HUES6 (cell line): ENCODE results near the gene ADO.

ENCODE experiments used
- H3K27ac ChIP-seq: 2 replicates; pipeline ENCODE4 v1.7.0; 2013; ENCODE audit warnings: low read depth, mild to moderate bottlenecking, low read length, inconsistent platforms
- H3K27me3 ChIP-seq: 2 replicates; pipeline ENCODE4 v1.6.1; 2013; ENCODE audit warnings: low read length; ENCODE audit not compliant: control insufficient read depth, insufficient read depth
- H3K36me3 ChIP-seq: 2 replicates; pipeline ENCODE4 v1.6.1; 2013; ENCODE audit warnings: low read length; ENCODE audit not compliant: control insufficient read depth, insufficient read depth
- H3K4me1 ChIP-seq: 2 replicates; pipeline ENCODE4 v1.6.1; 2013; ENCODE audit warnings: low read length; ENCODE audit not compliant: control insufficient read depth, insufficient read depth
- H3K4me3 ChIP-seq: 2 replicates; pipeline ENCODE4 v1.5.1; 2013; ENCODE audit warnings: low read depth, low read length
- H3K9ac ChIP-seq: one replicate; pipeline ENCODE4 v1.6.1; 2013; ENCODE audit warnings: mild to moderate bottlenecking, low read length
- H3K9me3 ChIP-seq: 2 replicates; pipeline ENCODE4 v1.6.1; 2013; ENCODE audit warnings: low read depth, low read length; ENCODE audit not compliant: control insufficient read depth, insufficient read depth

Gene ADO

DNA sequence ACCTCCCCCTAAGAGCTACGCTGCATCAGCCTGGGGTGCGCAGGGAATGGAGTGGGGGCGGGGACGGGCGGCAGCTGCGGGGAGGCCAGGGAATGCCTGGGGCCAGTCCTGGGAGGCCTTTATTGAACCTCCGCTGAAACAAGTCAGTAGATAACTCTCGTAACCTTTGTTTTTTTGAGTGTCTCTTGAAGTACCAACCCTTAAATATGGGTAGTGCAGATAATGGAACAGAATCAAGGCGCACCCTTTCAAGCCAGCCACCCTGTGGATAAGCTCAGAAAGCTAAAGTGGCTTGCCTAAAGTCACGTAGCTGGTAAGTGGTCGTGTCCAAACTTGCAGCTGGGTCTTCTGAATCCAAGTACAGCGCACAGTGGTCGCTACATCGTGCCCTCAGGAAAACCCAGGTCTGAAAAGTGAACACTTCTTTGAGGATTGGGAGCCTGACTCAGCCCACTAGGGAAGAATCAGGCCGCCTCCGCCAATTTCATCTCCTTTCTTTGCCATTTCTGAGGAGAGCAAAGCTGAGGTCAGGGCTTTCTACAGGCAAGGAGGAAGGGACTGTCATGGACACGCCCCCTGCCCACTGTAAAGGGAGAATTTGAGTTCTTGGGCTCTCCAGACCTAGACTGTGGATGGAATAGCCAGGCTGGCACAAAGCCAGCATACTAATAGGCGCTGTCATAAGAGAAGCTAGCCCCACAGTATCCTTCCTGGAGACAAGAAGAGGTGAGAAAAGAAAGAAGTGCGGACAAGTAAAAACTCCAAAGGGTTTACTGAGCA, 14.8 kb downstream of the ADO start:
- no peaks in the 10 kb centered on the region for H3K9me3 ChIP-seq
- H3K27me3 ChIP-seq: peaks cover 73% of the 10 kb centered on the region
- no peak overlapping the region for H3K9ac ChIP-seq
- H3K4me3 ChIP-seq: no peak overlapping the region
- peaks cover 16% of the 10 kb centered on the region for H3K4me1 ChIP-seq
- H3K36me3 ChIP-seq: no peaks in the 10 kb centered on the region
- no peak overlapping the region for H3K27ac ChIP-seq

DNA sequence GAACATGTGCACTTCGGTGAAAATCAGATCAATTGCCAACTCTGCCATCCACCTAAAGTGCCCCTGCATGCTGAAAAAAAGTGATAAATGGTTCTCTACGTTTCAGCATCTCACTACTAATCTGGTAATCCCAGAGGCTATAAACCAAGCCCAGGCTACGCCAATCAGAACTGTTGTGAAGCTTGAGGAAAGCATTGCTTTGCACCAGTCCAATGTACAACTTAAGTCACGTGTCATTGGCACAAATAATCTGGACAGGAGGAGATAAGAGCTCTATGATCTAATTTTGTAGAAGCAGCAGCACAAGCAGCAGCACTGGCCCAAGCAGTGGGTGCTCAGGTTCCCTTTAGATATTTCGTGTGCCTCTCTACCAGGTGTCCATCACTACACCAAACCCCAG, 16.1 kb downstream of the ADO start:
- Histone ChIP-seq H3K9me3 (no peaks in the 10 kb centered on the region), H3K27me3 (peaks cover 60% of the 10 kb centered on the region), H3K9ac (no peak overlapping the region), H3K4me1 (peaks cover 15% of the 10 kb centered on the region), H3K36me3 (no peaks in the 10 kb centered on the region), H3K27ac (no peak overlapping the region), H3K4me3 (no peak overlapping the region)

DNA sequence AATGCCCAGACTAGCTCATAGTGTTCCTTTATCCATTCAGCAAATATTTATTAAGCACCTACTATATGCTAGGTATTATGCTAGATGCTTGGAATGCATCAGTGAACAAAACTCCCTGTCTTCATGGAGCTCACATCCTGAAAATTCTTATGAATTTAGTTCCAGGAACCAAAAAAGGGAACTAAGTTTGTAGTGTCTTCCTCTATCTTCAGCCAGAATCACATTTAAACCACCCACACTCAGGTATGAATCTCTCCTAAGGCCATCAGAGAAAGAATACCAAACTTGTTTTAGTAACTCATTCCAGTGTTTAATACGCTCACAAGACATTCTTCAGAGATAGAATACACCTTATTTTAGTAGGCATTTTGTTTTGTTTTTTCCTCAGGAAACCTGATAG, 21.8 kb downstream of the ADO start:
- H3K36me3 ChIP-seq: no peaks in the 10 kb centered on the region
- peaks cover 5% of the 10 kb centered on the region; the same call in 1 of the 2 replicates for H3K4me1 ChIP-seq
- no peaks in the 10 kb centered on the region for H3K9me3 ChIP-seq
- no peak overlapping the region for H3K4me3 ChIP-seq
- no peak overlapping the region for H3K27ac ChIP-seq
- no peak overlapping the region for H3K9ac ChIP-seq
- peaks cover 7% of the 10 kb centered on the region for H3K27me3 ChIP-seq

DNA sequence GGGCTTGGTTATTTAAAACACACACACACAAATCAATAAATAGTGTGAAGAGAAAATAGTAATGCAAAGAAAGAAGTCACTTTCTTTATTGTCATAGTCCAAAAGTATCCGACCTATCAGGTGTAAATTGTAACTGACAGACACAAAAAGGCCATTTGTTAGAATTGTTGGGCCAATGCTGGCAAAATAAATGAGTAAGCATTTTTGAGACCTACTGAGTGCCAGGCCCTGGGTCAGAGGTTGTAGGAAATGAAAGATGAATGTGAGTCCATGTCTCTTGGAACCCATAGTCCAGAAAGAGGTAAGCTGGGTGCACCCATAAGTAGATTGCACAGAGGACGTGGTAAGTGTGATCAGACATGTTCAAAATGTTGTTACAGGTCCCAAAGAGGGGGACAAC, 25.1 kb downstream of the ADO start:
- Histone ChIP-seq H3K36me3 (no peaks in the 10 kb centered on the region), H3K9me3 (no peaks in the 10 kb centered on the region), H3K27ac (no peak overlapping the region)

DNA sequence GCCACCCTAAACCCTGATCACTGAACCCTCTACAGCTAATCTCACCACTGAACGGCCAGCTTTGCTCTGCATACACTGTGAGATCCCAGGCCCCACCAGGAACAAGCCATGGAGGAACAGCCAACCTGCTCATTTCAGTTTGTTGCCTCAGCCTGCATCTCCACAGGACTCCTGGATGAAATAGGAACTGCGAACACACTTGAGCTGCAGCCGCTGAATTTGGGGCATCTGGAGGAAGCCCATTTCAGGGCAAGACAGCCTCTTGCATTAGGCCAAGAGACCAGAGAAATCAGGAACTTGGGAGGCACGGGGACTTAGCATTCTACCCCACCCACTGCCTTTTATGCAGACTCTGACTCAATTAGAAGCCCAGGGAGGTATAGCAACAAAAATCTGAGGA, 26.2 kb downstream of the ADO start:
- no peak overlapping the region for H3K9ac ChIP-seq
- no peak overlapping the region for H3K27ac ChIP-seq
- H3K4me1 ChIP-seq: peaks cover 5% of the 10 kb centered on the region; the same call in 1 of the 2 replicates
- no peaks in the 10 kb centered on the region for H3K27me3 ChIP-seq
- no peak overlapping the region for H3K4me3 ChIP-seq
- no peaks in the 10 kb centered on the region for H3K36me3 ChIP-seq
- H3K9me3 ChIP-seq: no peaks in the 10 kb centered on the region

More for the DNA sequence above, 25.1 kb downstream of the ADO start:
- Histone ChIP-seq H3K9ac (no peak overlapping the region), H3K27me3 (no peaks in the 10 kb centered on the region), H3K4me1 (peaks cover 5% of the 10 kb centered on the region; the same call in 1 of the 2 replicates), H3K4me3 (no peak overlapping the region)

DNA sequence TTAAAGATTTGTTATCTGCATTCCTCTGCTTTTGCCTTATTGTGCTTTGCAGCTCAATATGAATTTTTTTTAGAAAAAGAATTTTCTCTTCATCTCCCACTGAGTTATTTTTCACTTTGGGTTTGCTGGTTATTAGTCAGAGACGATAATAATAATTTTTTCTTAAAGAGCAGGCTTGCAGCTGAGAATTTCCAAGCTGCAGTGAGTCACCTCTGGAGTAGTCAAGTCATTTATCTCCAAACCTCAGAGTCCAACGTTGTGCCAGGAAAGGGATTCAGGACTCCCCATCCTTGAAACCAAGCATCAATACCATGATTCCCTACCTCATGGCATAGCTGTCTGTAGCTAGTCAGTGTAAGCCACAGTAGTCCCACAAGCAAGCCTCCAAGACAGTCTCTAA, 26.8 kb downstream of the ADO start:
- no peaks in the 10 kb centered on the region for H3K9me3 ChIP-seq
- H3K27ac ChIP-seq: no peak overlapping the region

DNA sequence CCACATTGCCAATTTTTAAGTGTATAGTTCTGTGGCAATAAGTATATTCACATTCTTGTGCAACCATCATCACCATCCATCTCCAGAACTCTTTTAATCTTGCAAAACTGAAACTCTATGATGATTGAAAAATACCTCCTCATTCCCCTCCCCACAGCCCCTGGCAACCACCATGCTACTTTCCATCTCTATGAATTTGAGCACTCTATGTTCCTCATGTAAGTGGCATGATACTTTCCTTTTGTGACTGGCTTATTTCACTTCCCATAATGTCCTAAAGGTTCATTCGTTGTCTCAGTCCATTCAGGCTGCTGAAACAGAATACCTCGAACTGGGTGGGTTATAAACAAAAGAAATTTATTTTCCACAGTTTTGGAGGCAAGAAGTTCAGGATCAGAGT, 35.1 kb downstream of the ADO start:
- Histone ChIP-seq H3K9me3 (no peaks in the 10 kb centered on the region), H3K9ac (no peak overlapping the region), H3K27me3 (no peaks in the 10 kb centered on the region), H3K36me3 (no peaks in the 10 kb centered on the region), H3K4me1 (no peaks in the 10 kb centered on the region), H3K4me3 (no peak overlapping the region), H3K27ac (no peak overlapping the region)

More for the DNA sequence above, 26.8 kb downstream of the ADO start:
- no peaks in the 10 kb centered on the region for H3K36me3 ChIP-seq
- H3K27me3 ChIP-seq: no peaks in the 10 kb centered on the region
- no peak overlapping the region for H3K4me3 ChIP-seq
- no peak overlapping the region for H3K9ac ChIP-seq
- peaks cover 5% of the 10 kb centered on the region; the same call in 1 of the 2 replicates for H3K4me1 ChIP-seq

DNA sequence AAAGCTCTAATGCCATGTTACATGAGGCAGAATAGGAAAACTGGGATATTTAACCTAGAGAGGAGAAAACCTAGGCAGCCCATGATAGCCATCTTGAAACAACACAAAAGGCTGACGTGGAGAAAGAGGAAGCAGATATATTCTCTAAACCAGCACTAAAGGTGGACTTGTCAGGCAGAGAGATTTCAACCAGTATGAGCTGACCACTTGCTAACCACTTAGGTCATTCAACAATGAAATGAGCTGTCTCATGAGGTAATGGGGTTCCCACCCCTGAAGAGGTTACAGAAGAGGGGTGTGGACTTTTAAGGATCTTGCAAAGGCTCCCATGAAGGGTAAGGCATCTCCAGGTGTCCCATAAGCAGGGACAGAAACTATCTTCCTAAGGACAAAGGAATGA, 38.5 kb downstream of the ADO start:
- no peak overlapping the region for H3K27ac ChIP-seq
- H3K36me3 ChIP-seq: no peaks in the 10 kb centered on the region
- H3K4me1 ChIP-seq: no peaks in the 10 kb centered on the region
- H3K9ac ChIP-seq: no peak overlapping the region
- no peak overlapping the region for H3K4me3 ChIP-seq
- H3K27me3 ChIP-seq: no peaks in the 10 kb centered on the region
- 0 out of 2 replicates have a peak, but pooled peaks cover 4% of the 10 kb centered on the region for H3K9me3 ChIP-seq

DNA sequence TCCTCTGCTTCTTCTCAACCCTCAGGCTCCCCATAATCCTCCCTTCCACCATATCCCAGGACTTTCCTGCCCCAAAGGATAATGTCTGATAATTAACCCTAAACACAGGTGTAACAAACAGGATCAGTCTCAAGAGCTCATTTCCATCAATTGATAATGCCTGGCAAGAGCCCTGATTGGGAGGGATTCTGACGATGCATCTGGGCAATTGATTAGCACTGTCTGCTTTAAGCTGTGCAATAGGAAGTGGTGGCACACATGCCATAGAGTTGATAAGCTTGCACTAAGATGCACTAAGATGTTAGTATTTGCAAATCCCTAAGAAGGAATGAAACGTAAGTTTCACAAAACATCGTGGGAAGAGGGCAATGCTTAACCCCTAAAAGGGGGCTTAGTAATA, 39.1 kb downstream of the ADO start:
- Histone ChIP-seq H3K9ac (no peak overlapping the region), H3K36me3 (no peaks in the 10 kb centered on the region), H3K4me3 (no peak overlapping the region), H3K27ac (no peak overlapping the region), H3K27me3 (no peaks in the 10 kb centered on the region), H3K4me1 (no peaks in the 10 kb centered on the region), H3K9me3 (0 out of 2 replicates have a peak, but pooled peaks cover 4% of the 10 kb centered on the region)

DNA sequence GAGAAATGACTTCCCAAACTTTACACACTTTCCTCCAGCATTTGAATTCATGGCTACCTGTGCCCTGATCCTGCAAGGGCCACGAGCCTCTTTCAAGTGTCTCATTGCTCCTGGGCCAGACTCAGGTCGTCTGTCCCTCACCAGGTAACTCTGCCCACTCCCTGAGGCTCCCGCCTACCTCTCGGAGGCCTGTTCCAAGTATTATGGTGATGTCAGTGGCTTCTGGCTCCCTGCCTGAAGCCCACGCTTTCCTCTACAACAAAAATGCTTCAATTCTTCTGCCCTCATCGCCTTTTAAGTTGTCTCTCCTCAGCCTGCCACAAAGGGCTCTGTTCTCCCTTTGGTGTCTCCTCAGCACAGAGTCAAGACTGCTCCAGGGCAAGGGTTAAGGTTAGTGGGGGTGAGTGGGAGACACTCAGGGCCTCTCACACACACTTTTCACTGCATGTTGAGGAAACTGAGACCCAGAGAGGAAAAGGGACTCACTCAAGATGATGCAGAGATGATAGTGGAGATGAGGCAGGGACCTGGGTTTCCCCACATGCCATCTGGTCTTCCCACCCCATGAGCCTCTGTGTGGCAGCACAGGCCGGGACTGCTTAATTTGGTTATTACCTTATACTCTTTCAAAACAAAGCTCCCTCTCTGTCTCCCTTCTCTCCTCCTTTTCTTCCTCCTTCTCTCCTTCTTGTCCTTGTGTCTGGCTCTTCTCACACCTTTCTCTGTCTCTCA, 39.9 kb downstream of the ADO start:
- no peaks in the 10 kb centered on the region for H3K27me3 ChIP-seq
- no peaks in the 10 kb centered on the region for H3K4me1 ChIP-seq
- no peak overlapping the region for H3K4me3 ChIP-seq
- no peak overlapping the region for H3K9ac ChIP-seq
- no peaks in the 10 kb centered on the region for H3K36me3 ChIP-seq
- H3K9me3 ChIP-seq: 0 out of 2 replicates have a peak, but pooled peaks cover 4% of the 10 kb centered on the region
- H3K27ac ChIP-seq: no peak overlapping the region

DNA sequence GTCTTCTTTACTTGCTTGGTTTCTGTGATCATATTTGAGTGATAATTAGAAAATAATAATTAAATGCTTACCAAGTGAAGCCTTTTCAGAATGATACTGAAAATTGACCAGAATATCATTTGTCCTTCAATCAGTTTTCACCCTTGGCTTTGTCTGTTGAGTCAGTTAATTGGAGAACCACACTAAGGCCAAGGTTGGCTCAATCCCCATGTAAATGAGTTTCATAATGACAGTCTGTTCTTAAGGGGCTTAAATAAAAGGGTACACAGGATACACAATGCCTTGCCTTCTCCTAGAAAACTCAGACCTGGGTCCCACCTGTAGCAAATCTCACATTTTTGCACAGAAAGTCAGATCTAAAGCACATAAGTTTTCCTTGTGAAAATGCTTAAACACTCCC, 42.9 kb downstream of the ADO start:
- Histone ChIP-seq H3K9me3 (0 out of 2 replicates have a peak, but pooled peaks cover 4% of the 10 kb centered on the region), H3K4me1 (no peaks in the 10 kb centered on the region)

More for the DNA sequence above, 42.9 kb downstream of the ADO start:
- H3K9ac ChIP-seq: no peak overlapping the region
- no peak overlapping the region for H3K27ac ChIP-seq
- no peaks in the 10 kb centered on the region for H3K36me3 ChIP-seq
- no peak overlapping the region for H3K4me3 ChIP-seq
- no peaks in the 10 kb centered on the region for H3K27me3 ChIP-seq
